Subcutaneous adipose tissue (tissue), 4 donors: ENCODE results near the gene VPS36. TPM values are rescaled to one million over a fixed set of nuclear protein-coding genes. Genes with fewer than 3 reads are reported as not detected.

Experiments
- total RNA-seq, 4 donors: library from RNA; depleted of rRNA; stranded (reverse); fragments of >200 nt; gene quantifications; one replicate each; pipeline ENCODE4 v1.1.0, GENCODE V29; 2016
- TF ChIP-seq, protein P1 (sequence below): fragments of 450-650 bp; IDR thresholded peaks from one replicate; pipeline ENCODE4 v1.5.1; 2016; ENCODE audit warnings: low read depth, mild to moderate bottlenecking, control low read depth, antibody characterized with exemption, moderate library complexity

VPS36 gene
- total RNA-seq, 4 donors from 2014 or later = 34.9 to 72.9 (median 42.7) TPM

DNA sequence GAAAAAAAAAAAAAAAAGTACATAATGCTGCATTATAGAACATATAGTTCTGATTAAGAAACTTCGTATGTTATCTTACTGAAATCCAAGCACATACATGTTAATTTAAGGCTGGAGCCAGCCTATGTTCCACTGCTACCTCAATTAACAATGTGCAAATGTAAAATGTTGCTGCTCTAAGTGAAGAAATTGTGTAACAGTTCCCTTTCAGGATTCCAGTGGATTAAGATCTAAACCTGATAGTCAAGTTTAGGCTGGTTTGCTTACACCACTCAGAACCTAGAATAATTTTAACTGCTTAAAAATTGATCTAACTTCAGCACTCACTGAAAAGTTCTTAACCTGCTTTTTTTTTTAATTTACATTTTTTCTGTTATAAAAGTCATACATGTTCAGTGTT is 4.2 kb downstream of the VPS36 start:
- TF ChIP-seq, protein P1, sequence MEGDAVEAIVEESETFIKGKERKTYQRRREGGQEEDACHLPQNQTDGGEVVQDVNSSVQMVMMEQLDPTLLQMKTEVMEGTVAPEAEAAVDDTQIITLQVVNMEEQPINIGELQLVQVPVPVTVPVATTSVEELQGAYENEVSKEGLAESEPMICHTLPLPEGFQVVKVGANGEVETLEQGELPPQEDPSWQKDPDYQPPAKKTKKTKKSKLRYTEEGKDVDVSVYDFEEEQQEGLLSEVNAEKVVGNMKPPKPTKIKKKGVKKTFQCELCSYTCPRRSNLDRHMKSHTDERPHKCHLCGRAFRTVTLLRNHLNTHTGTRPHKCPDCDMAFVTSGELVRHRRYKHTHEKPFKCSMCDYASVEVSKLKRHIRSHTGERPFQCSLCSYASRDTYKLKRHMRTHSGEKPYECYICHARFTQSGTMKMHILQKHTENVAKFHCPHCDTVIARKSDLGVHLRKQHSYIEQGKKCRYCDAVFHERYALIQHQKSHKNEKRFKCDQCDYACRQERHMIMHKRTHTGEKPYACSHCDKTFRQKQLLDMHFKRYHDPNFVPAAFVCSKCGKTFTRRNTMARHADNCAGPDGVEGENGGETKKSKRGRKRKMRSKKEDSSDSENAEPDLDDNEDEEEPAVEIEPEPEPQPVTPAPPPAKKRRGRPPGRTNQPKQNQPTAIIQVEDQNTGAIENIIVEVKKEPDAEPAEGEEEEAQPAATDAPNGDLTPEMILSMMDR = no peak

DNA sequence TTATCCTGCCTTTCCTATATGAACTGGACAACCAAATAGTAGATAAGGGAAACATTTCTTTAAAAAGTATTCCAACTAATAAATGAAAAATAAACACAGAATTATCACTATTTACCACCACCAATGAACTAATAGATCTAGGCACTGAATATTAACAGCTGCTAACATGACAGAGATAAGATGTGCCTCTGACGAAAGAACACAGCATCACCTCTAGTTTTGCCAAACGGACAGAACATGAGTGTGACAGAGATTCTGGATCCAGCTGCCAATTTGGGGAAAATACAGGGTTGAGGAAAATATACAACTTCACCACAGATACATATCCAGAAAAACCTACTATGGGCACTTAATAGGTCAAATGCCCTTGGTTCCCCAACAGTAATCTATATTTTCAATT is 18.0 kb downstream of the VPS36 start:
- TF ChIP-seq, protein P1 = no peak

DNA sequence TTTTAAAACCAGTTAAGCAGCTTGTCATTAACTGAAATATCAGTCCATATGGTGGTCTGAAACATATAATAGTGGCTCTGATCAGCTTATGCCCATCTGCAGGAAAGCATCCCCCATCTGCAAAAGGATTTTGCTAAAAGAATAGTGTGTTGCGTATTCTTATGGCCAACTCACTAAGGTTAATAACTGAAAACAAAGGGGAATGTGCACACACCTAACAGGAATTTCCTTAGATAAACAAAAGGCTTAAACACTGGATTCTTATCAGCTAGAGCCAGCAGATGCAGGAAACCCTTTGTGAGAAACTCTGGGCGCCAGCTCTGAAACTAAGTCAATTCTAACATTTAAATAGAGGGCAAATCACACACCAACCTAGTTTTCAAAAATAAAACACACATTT is 22.1 kb downstream of the VPS36 start:
- TF ChIP-seq, protein P1 = no peak

DNA sequence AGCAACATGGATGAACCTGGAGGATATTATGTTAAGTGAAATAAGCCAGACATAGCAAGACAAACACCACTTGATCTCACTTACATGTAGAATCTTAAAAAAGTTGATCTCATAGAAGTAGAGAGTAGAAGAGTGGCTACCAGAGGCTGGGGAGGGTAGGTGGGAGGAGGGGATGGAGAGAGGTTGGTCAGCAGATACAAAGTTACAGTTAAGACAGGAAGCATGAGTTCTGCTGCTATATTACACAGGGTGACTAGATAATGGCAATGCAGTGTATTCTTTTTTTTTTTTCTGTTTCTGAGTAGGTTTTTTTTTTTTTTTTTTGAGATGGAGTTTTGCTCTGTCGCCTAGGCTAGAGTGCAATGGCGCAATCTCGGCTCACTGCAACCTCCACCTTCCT is 29.2 kb downstream of the VPS36 start:
- TF ChIP-seq, protein P1 = no peak

DNA sequence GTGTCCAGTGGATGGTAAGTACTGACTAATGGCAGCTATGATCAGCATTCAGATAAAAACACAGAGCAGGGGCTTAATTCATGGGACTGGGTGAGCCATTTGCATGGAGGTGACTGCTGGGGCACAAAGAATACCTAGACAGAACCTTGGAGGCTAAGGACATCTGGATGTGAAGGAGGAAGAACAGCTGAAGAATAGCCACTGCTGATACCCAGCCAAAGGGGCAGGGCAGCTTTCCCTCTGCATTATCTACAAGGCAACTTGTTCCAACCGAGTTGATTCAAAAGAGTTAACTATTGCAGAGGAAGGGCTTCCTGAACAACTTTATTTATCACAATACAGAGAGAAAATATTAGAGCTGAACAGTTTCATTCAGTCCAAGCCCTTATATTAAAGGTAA is 31.4 kb downstream of the VPS36 start:
- TF ChIP-seq, protein P1 = no peak

DNA sequence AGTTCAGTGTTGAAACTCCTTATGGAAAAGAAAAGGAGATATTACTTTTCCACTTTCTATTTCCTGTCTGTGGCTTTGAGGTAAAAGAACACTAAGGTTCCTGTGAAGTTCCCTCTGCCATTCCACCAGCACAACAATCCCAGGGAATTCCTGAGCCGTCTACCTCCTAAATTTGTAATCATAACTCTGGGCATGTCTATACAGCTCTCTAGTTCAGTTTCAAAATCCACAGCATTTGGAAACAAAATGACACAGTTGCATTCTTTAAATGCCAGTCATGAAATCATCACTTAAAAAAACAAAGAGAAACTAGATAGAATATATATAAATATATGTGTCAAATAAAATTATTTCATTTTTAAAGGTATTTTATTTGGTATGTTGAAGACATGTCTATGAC is 35.5 kb downstream of the VPS36 start:
- TF ChIP-seq, protein P1 = no peak

DNA sequence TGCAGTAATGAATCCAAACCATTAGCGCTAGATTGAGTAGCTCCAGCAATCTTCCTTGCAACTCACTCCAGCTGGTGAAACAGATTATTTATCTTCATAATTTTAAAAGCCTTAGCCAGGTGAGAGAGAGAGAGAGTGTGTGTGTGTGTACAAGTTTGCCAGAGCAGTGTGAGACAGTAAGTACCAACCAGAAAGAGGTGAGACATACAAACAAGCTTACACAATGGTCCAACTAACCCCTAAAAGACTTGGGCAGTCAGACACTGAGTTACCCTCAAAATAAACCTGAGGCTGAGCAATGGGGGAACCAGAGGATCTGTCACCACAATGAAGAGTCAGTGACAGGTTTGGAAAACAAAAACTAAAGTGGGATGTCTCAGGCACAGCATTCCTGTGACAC is 36.4 kb downstream of the VPS36 start:
- TF ChIP-seq, protein P1 = no peak
